HUDEP-2 (cell line): Measurements from ENCODE around the gene NUDT9.
"Not testable (repeated sequence)": the region's sequence is repeated elsewhere in the genome, so short reads cannot be mapped to it uniquely, and the experiment has no call there.

ENCODE experiments used
- DNase-seq, 76 experiments: peaks; one replicate each; lab custom pipeline; 2025; ENCODE audit not compliant: unreplicated experiment in 76 of 76; lab: John Stamatoyannopoulos, UW

The NUDT9 gene

GRCh38 chr4:87446375-87446774 lies 24.0 kb downstream of the NUDT9 start:
- not testable (repeated sequence) for DNase-seq

- peak in 1 of 76 experiments; percentile 1 for DNase-seq
These were observed 29.2 kb downstream of the NUDT9 start for GRCh38 chr4:87451537-87451936.

- no peak for DNase-seq
These were observed 36.5 kb downstream of the NUDT9 start for GRCh38 chr4:87458913-87459312.

GRCh38 chr4:87461281-87461700 lies 38.9 kb downstream of the NUDT9 start:
- DNase-seq, result no peak

- no peak for DNase-seq
These were observed 39.7 kb downstream of the NUDT9 start for GRCh38 chr4:87462102-87462501.

GRCh38 chr4:87465739-87466366 lies 43.5 kb downstream of the NUDT9 start:
- peak in 25 of 76 experiments; percentile 0 to 46 (median 23) for DNase-seq

GRCh38 chr4:87469390-87469789 lies 47.0 kb downstream of the NUDT9 start:
- DNase-seq, result no peak

- no peak for DNase-seq
These were observed 54.6 kb downstream of the NUDT9 start for GRCh38 chr4:87476934-87477333.

- no peak for DNase-seq
These were observed 56.4 kb downstream of the NUDT9 start for GRCh38 chr4:87478732-87479250.

- DNase-seq, result no peak
These were observed 59.0 kb downstream of the NUDT9 start for GRCh38 chr4:87481377-87481776.

- not testable (repeated sequence) for DNase-seq
These were observed 60.9 kb downstream of the NUDT9 start for GRCh38 chr4:87483247-87483646.

- not testable (repeated sequence) for DNase-seq
These were observed 66.3 kb downstream of the NUDT9 start for GRCh38 chr4:87488666-87489065.

- DNase-seq, result no peak
These were observed 67.3 kb downstream of the NUDT9 start for GRCh38 chr4:87489678-87490077.

GRCh38 chr4:87490664-87491369 lies 68.4 kb downstream of the NUDT9 start:
- no peak for DNase-seq

- DNase-seq, result no peak
These were observed 69.1 kb downstream of the NUDT9 start for GRCh38 chr4:87491436-87491835.

- not testable (repeated sequence) for DNase-seq
These were observed 69.5 kb downstream of the NUDT9 start for GRCh38 chr4:87491851-87492250.

GRCh38 chr4:87493115-87493514 lies 70.7 kb downstream of the NUDT9 start:
- DNase-seq, result no peak

- DNase-seq, result peak in 4 of 76 experiments; percentile 0 to 7 (median 5)
These were observed 74.8 kb downstream of the NUDT9 start for GRCh38 chr4:87497159-87497558.

- DNase-seq, result no peak
These were observed 75.2 kb downstream of the NUDT9 start for GRCh38 chr4:87497578-87497977.

GRCh38 chr4:87498446-87498900 lies 76.1 kb downstream of the NUDT9 start:
- no peak for DNase-seq

- DNase-seq, result no peak
These were observed 77.2 kb downstream of the NUDT9 start for GRCh38 chr4:87499403-87500091.
